Esophagus (tissue), 2 donors: Measurements from ENCODE around the gene AHNAK. TPM values are rescaled to one million over a fixed set of nuclear protein-coding genes. Genes with fewer than 3 reads are reported as not detected.
"Not testable (repeated sequence)": the region's sequence is repeated elsewhere in the genome, so short reads cannot be mapped to it uniquely, and the experiment has no call there.

Source experiments
- H3K27ac ChIP-seq, 2 donors: one replicate each; pipeline ENCODE4 v1.5.1; 2013; ENCODE audit warnings: low read depth in 2 of 2, mild to moderate bottlenecking in 2 of 2, inconsistent platforms in 1 of 2, low read length in 1 of 2, moderate library complexity in 1 of 2
- H3K27me3 ChIP-seq, 2 donors: one replicate each; pipeline ENCODE4 v1.6.1; 2013; ENCODE audit warnings: low read length in 2 of 2, control low read depth in 1 of 2, mild to moderate bottlenecking in 1 of 2; ENCODE audit not compliant: insufficient read depth in 2 of 2, control insufficient read depth in 1 of 2
- H3K36me3 ChIP-seq, 2 donors: one replicate each; pipeline ENCODE4 v1.6.1; 2013; ENCODE audit warnings: low read length in 1 of 2; ENCODE audit not compliant: control insufficient read depth in 2 of 2, insufficient read depth in 2 of 2
- H3K4me1 ChIP-seq, 2 donors: one replicate each; pipeline ENCODE4 v1.6.1; 2013; ENCODE audit warnings: low read length in 1 of 2; ENCODE audit not compliant: control insufficient read depth in 2 of 2, insufficient read depth in 2 of 2
- H3K4me3 ChIP-seq, 2 donors: one replicate each; pipeline ENCODE4 v1.5.1; 2013; ENCODE audit warnings: low read length in 2 of 2, mild to moderate bottlenecking in 2 of 2, low read depth in 1 of 2, moderate library complexity in 1 of 2
- H3K9me3 ChIP-seq, 2 donors: one replicate each; pipeline ENCODE4 v1.6.1; 2013; ENCODE audit warnings: mild to moderate bottlenecking in 2 of 2, low read depth in 1 of 2, low read length in 1 of 2, moderate library complexity in 1 of 2; ENCODE audit not compliant: control insufficient read depth in 2 of 2, insufficient read depth in 1 of 2
- WGBS, 2 donors: extraction: QIAGEN DNeasy Blood & Tissue Kit; methylation state at CpG; one replicate each; pipeline ENCODE4 v1.1.7; 2013; 5-methylcytosine and 5-hydroxymethylcytosine counted together
- polyA plus RNA-seq, 2 donors: library from polyadenylated mRNA; stranded (reverse); fragments of 200-250 nt; gene quantifications; one replicate each; pipeline ENCODE4 v1.2.3, GENCODE V29; 2013
- donor health status: healthy with polysubstance abuse.
- donor health status: Bipolar disorder and iron deficiency.

Gene AHNAK
- polyA plus RNA-seq, 2 donors: 168 to 195 TPM

GRCh38 chr11:62573592-62574362 lies 27.2 kb upstream of the AHNAK start, which contains the start of gene EEF1G:
EEF1G (minus strand) TSS chr11:62573891; CDS start chr11:62573842, 49 bp downstream.
- 0% methylated on average over 45 to 46 of the region's 46 CpGs for WGBS, 2 donors
- H3K4me3 ChIP-seq: peak within 1 kb of the TSS; percentile 77 to 96
- H3K36me3 ChIP-seq: peaks cover 0 to 26% of the 10 kb centered on the region in 2 donors
- peaks cover 0 to 8% of the 10 kb centered on the region in 2 donors for H3K4me1 ChIP-seq
- H3K27me3 ChIP-seq: no peaks in the 10 kb centered on the region
- no peaks in the 10 kb centered on the region for H3K9me3 ChIP-seq
- peak within 1 kb of the TSS; percentile 94 to 97 for H3K27ac ChIP-seq

- peak overlapping the region; percentile 77 to 96 for H3K4me3 ChIP-seq
- peaks cover 0 to 21% of the 10 kb centered on the region in 2 donors for H3K36me3 ChIP-seq
- 1% methylated on average over 33 of the region's 33 CpGs for WGBS, 2 donors
- H3K9me3 ChIP-seq: no peaks in the 10 kb centered on the region
- H3K27me3 ChIP-seq: no peaks in the 10 kb centered on the region
- H3K27ac ChIP-seq: peak overlapping the region; percentile 82 to 87
- peaks cover 0 to 8% of the 10 kb centered on the region in 2 donors for H3K4me1 ChIP-seq
These were observed 26.5 kb upstream of the AHNAK start for GRCh38 chr11:62573006-62573591.

- peak overlapping the region; percentile 2 to 96 for H3K4me3 ChIP-seq
- WGBS, 2 donors: 65 to 71% methylated on average over 12 of the region's 12 CpGs
- no peaks in the 10 kb centered on the region for H3K9me3 ChIP-seq
- peaks cover 0 to 8% of the 10 kb centered on the region in 2 donors for H3K4me1 ChIP-seq
- H3K36me3 ChIP-seq: peaks cover 0 to 21% of the 10 kb centered on the region in 2 donors
- H3K27me3 ChIP-seq: no peaks in the 10 kb centered on the region
- peak overlapping the region in 1 of 2 donors; percentile 40 for H3K27ac ChIP-seq
These were observed 25.8 kb upstream of the AHNAK start for GRCh38 chr11:62572431-62572830.

- H3K9me3 ChIP-seq, H3K4me1 ChIP-seq, H3K27me3 ChIP-seq, H3K4me3 ChIP-seq: not testable (repeated sequence)
- 92 to 93% methylated on average over 5 of the region's 5 CpGs for WGBS, 2 donors
- peak overlapping the region in 1 of 2 donors; percentile 35 for H3K27ac ChIP-seq
- H3K36me3 ChIP-seq: peaks cover 0 to 24% of the 10 kb centered on the region in 2 donors
These were observed 24.9 kb upstream of the AHNAK start for GRCh38 chr11:62571493-62571892.

GRCh38 chr11:62570903-62571302 lies 24.3 kb upstream of the AHNAK start:
- WGBS, 2 donors: 91 to 92% methylated on average over 5 of the region's 5 CpGs
- not testable (repeated sequence) for H3K27ac ChIP-seq, H3K4me1 ChIP-seq, H3K4me3 ChIP-seq, H3K9me3 ChIP-seq, H3K27me3 ChIP-seq
- H3K36me3 ChIP-seq: peaks cover 3 to 26% of the 10 kb centered on the region in 2 donors

- Histone ChIP-seq H3K27ac (no peak overlapping the region), H3K4me3 (no peak overlapping the region), H3K4me1 (no peaks in the 10 kb centered on the region), H3K27me3 (no peaks in the 10 kb centered on the region), H3K36me3 (peaks cover 3 to 30% of the 10 kb centered on the region in 2 donors), H3K9me3 (no peaks in the 10 kb centered on the region)
- 75 to 85% methylated on average over 1 of the region's 1 CpG for WGBS, 2 donors
These were observed 23.0 kb upstream of the AHNAK start for GRCh38 chr11:62569611-62570010.

- H3K27me3 ChIP-seq: no peaks in the 10 kb centered on the region
- no peak overlapping the region for H3K4me3 ChIP-seq
- H3K27ac ChIP-seq: no peak overlapping the region
- WGBS, 2 donors: 78 to 79% methylated on average over 8 of the region's 8 CpGs
- no peaks in the 10 kb centered on the region for H3K9me3 ChIP-seq
- H3K36me3 ChIP-seq: peaks cover 3 to 31% of the 10 kb centered on the region in 2 donors
- H3K4me1 ChIP-seq: no peaks in the 10 kb centered on the region
These were observed 20.5 kb upstream of the AHNAK start for GRCh38 chr11:62567018-62567633.

- 88 to 91% methylated on average over 8 of the region's 8 CpGs for WGBS, 2 donors
- Histone ChIP-seq H3K4me1 (no peaks in the 10 kb centered on the region), H3K36me3 (peaks cover 3 to 28% of the 10 kb centered on the region in 2 donors)
These were observed 19.6 kb upstream of the AHNAK start for GRCh38 chr11:62566247-62566646.

GRCh38 chr11:62565100-62565802 lies 18.6 kb upstream of the AHNAK start:
- Histone ChIP-seq H3K36me3 (peaks cover 3 to 18% of the 10 kb centered on the region in 2 donors), H3K4me1 (no peaks in the 10 kb centered on the region), H3K4me3 (no peak overlapping the region), H3K27me3 (no peaks in the 10 kb centered on the region), H3K9me3 (no peaks in the 10 kb centered on the region), H3K27ac (no peak overlapping the region)
- 66 to 69% methylated on average over 5 of the region's 5 CpGs for WGBS, 2 donors

More at GRCh38 chr11:62566247-62566646, 19.6 kb upstream of the AHNAK start:
- H3K27me3 ChIP-seq: no peaks in the 10 kb centered on the region
- H3K4me3 ChIP-seq: no peak overlapping the region
- H3K9me3 ChIP-seq: no peaks in the 10 kb centered on the region
- no peak overlapping the region for H3K27ac ChIP-seq
